ENCODE data around the gene ACSS3.
"Not testable (repeated sequence)": the region's sequence is repeated elsewhere in the genome, so short reads cannot be mapped to it uniquely, and the experiment has no call there.

ACSS3 gene

GRCh38 chr12:81077686-81078441 lies at the start of gene ACSS3:
ACSS3 (plus strand) TSS chr12:81078079; CDS start chr12:81078121, 42 bp downstream.
- peak; percentile 74 for DNase-seq (ENCODE audit: low read depth, low spot score)

- no peak for DNase-seq (ENCODE audit: low read depth, low spot score)
Measured at GRCh38 chr12:81034926-81035325, 43.0 kb upstream of the ACSS3 start.

GRCh38 chr12:81039231-81039630 lies 38.6 kb upstream of the ACSS3 start:
- no peak for DNase-seq (ENCODE audit: low read depth, low spot score)

- DNase-seq (ENCODE audit: low read depth, low spot score) = no peak
Measured at GRCh38 chr12:81043979-81044740, 33.7 kb upstream of the ACSS3 start.

- DNase-seq (ENCODE audit: low read depth, low spot score) = not testable (repeated sequence)
Measured at GRCh38 chr12:81064971-81065370, 12.9 kb upstream of the ACSS3 start.

- DNase-seq (ENCODE audit: low read depth, low spot score) = no peak
Measured at GRCh38 chr12:81070846-81071245, 7.0 kb upstream of the ACSS3 start.

- DNase-seq (ENCODE audit: low read depth, low spot score) = no peak
Measured at GRCh38 chr12:81075539-81075938, 2.3 kb upstream of the ACSS3 start.

GRCh38 chr12:81077329-81077685 lies 572 bp upstream of the ACSS3 start:
- peak; percentile 56 for DNase-seq (ENCODE audit: low read depth, low spot score)

GRCh38 chr12:81078469-81079196 lies 754 bp downstream of the ACSS3 start:
- peak; percentile 66 for DNase-seq (ENCODE audit: low read depth, low spot score)

GRCh38 chr12:81079280-81080076 lies 1.6 kb downstream of the ACSS3 start:
- no peak for DNase-seq (ENCODE audit: low read depth, low spot score)

GRCh38 chr12:81080431-81080983 lies 2.6 kb downstream of the ACSS3 start:
- no peak for DNase-seq (ENCODE audit: low read depth, low spot score)

GRCh38 chr12:81081726-81082125 lies 3.8 kb downstream of the ACSS3 start:
- no peak for DNase-seq (ENCODE audit: low read depth, low spot score)

GRCh38 chr12:81083018-81083417 lies 5.1 kb downstream of the ACSS3 start:
- no peak for DNase-seq (ENCODE audit: low read depth, low spot score)

- no peak for DNase-seq (ENCODE audit: low read depth, low spot score)
Measured at GRCh38 chr12:81083906-81084513, 6.1 kb downstream of the ACSS3 start.

- DNase-seq (ENCODE audit: low read depth, low spot score) = no peak
Measured at GRCh38 chr12:81084811-81085350, 7.0 kb downstream of the ACSS3 start.

GRCh38 chr12:81085832-81086231 lies 8.0 kb downstream of the ACSS3 start:
- DNase-seq (ENCODE audit: low read depth, low spot score) = no peak

GRCh38 chr12:81086342-81086741 lies 8.5 kb downstream of the ACSS3 start:
- no peak for DNase-seq (ENCODE audit: low read depth, low spot score)

GRCh38 chr12:81088221-81088620 lies 10.3 kb downstream of the ACSS3 start:
- DNase-seq (ENCODE audit: low read depth, low spot score) = no peak

- no peak for DNase-seq (ENCODE audit: low read depth, low spot score)
Measured at GRCh38 chr12:81089412-81089811, 11.5 kb downstream of the ACSS3 start.

GRCh38 chr12:81092053-81092452 lies 14.2 kb downstream of the ACSS3 start:
- DNase-seq (ENCODE audit: low read depth, low spot score) = no peak
